Sigmoid colon (tissue), 7 donors: ENCODE measurements around the gene TUBA3E. TPM values are rescaled to one million over a fixed set of nuclear protein-coding genes. Genes with fewer than 3 reads are reported as not detected.
"Not testable (repeated sequence)": the region's sequence is repeated elsewhere in the genome, so short reads cannot be mapped to it uniquely, and the experiment has no call there.

ENCODE experiments used
- DNase-seq: peaks from one replicate; pipeline ENCODE4 v3.0.0-alpha.2; 2019
- H3K27ac ChIP-seq, 4 donors: fragments of 200-600 bp; sonication (generic); one replicate each; pipeline ENCODE4 v1.5.1; 2016 to 2019; ENCODE audit warnings: mild to moderate bottlenecking in 1 of 4
- H3K27me3 ChIP-seq, 3 donors: fragments of 200-600 bp; sonication (generic); one replicate each; pipeline ENCODE4 v1.5.1; 2019; ENCODE audit warnings: mild to moderate bottlenecking in 1 of 3
- H3K36me3 ChIP-seq, 4 donors: fragments of 200-600 bp; sonication (generic); one replicate each; pipeline ENCODE4 v1.5.1; 2016 to 2019
- H3K4me1 ChIP-seq, 4 donors: fragments of 200-600 bp; sonication (generic); one replicate each; pipeline ENCODE4 v1.5.1; 2017 to 2019
- H3K4me3 ChIP-seq, 4 donors: fragments of 200-600 bp; sonication (generic); one replicate each; pipeline ENCODE4 v1.5.1; 2017 to 2019; ENCODE audit warnings: mild to moderate bottlenecking in 2 of 4, moderate library complexity in 1 of 4
- H3K9me3 ChIP-seq, 4 donors: fragments of 200-600 bp in 3 of 4; sonication (generic) in 3 of 4; one replicate each; pipeline versions ENCODE4 v1.5.1 to v1.6.1; 2013 to 2019
- CTCF ChIP-seq, 4 experiments: fragments of 450-650 bp in 3 of 4; fragments of 200-600 bp in 1 of 4; IDR thresholded peaks; one replicate each; pipeline ENCODE4 v1.5.1; 2016 to 2019; ENCODE audit warnings: antibody characterized with exemption in 4 of 4, mild to moderate bottlenecking in 3 of 4, moderate library complexity in 2 of 4
- EP300 ChIP-seq, 4 donors: sonication (generic); formaldehyde crosslinking; IDR thresholded peaks; one replicate each; pipeline ENCODE4 v1.6.1; 2017; ENCODE audit warnings: antibody characterized with exemption in 4 of 4
- POLR2A ChIP-seq, 2 donors: fragments of 450-650 bp; IDR thresholded peaks; one replicate each; pipeline ENCODE4 v1.6.1; 2016; ENCODE audit warnings: antibody characterized with exemption in 2 of 2, mild to moderate bottlenecking in 2 of 2, moderate library complexity in 2 of 2
- POLR2AphosphoS5 ChIP-seq, 4 donors: sonication (generic); formaldehyde crosslinking; IDR thresholded peaks; one replicate each; pipeline ENCODE4 v1.6.1; 2017; ENCODE audit warnings: antibody characterized with exemption in 4 of 4
- WGBS, 2 donors: extraction: QIAGEN DNeasy Blood & Tissue Kit; methylation state at CpG; one replicate each; pipeline ENCODE4 v1.1.7; 2013; 5-methylcytosine and 5-hydroxymethylcytosine counted together
- intact Hi-C: fragments of 100-400 bp; cut with DNase I; formaldehyde crosslinking; loops from one replicate; pipeline ENCODE4 v1.15.1; 2023
- polyA plus RNA-seq, 3 donors: library from polyadenylated mRNA; stranded (reverse); fragments of 200-250 nt; gene quantifications; one replicate each; pipeline ENCODE4 v1.2.3, GENCODE V29; 2013
- total RNA-seq, 4 donors: library from RNA; depleted of rRNA; stranded (reverse); fragments of >200 nt; gene quantifications; one replicate each; pipeline ENCODE4 v1.1.0, GENCODE V29; 2016
- donor health status: healthy with polysubstance abuse.
- donor health status: Bipolar disorder and iron deficiency.
- donor health status: healthy.

Gene TUBA3E
- total and polyA plus RNA-seq, 7 donors: 0.09 TPM; not detected in 6

GRCh38 chr2:130165293-130166016 lies 32.8 kb downstream of the TUBA3E start:
- H3K4me3 ChIP-seq: no peak overlapping the region
- H3K27ac ChIP-seq: no peak overlapping the region
- WGBS, 2 donors: 96 to 97% methylated on average over 8 of the region's 8 CpGs
- no peaks in the 10 kb centered on the region for H3K27me3 ChIP-seq
- TF ChIP-seq POLR2A (IDR thresholded peaks at IDR 0.05) (no peak), EP300 (IDR thresholded peaks at IDR 0.05) (no peak), CTCF (IDR thresholded peaks at IDR 0.05) (no peak), POLR2AphosphoS5 (IDR thresholded peaks at IDR 0.05) (no peak)
- DNase-seq: no peak
- peaks cover 0 to 83% (median 35%) of the 10 kb centered on the region in 4 donors for H3K36me3 ChIP-seq
- H3K9me3 ChIP-seq: no peaks in the 10 kb centered on the region
- H3K4me1 ChIP-seq: no peaks in the 10 kb centered on the region
- intact Hi-C loops: no loop called here

GRCh38 chr2:130162968-130163367 lies 35.3 kb downstream of the TUBA3E start:
- H3K36me3 ChIP-seq: peaks cover 0 to 81% (median 33%) of the 10 kb centered on the region in 4 donors
- intact Hi-C loops: no loop called here
- H3K4me1 ChIP-seq: no peaks in the 10 kb centered on the region
- no peak overlapping the region for H3K4me3 ChIP-seq
- DNase-seq: no peak
- no peak for TF ChIP-seq POLR2AphosphoS5 (IDR thresholded peaks at IDR 0.05)
- no peak for TF ChIP-seq POLR2A (IDR thresholded peaks at IDR 0.05)
- TF ChIP-seq CTCF (IDR thresholded peaks at IDR 0.05): no peak
- TF ChIP-seq EP300 (IDR thresholded peaks at IDR 0.05): no peak
- no peaks in the 10 kb centered on the region for H3K9me3 ChIP-seq
- 95% methylated on average over 9 of the region's 9 CpGs for WGBS, 2 donors
- no peaks in the 10 kb centered on the region for H3K27me3 ChIP-seq
- H3K27ac ChIP-seq: no peak overlapping the region

- H3K4me1 ChIP-seq, DNase-seq, H3K4me3 ChIP-seq, H3K27me3 ChIP-seq, H3K9me3 ChIP-seq, intact Hi-C loops, H3K27ac ChIP-seq: not testable (repeated sequence)
- H3K36me3 ChIP-seq: peaks cover 0 to 76% (median 30%) of the 10 kb centered on the region in 4 donors
- 95% methylated on average over 7 of the region's 7 CpGs for WGBS, 2 donors
Measured at GRCh38 chr2:130162486-130162885, 35.8 kb downstream of the TUBA3E start.

GRCh38 chr2:130160838-130161705 lies 37.2 kb downstream of the TUBA3E start:
- DNase-seq, H3K4me1 ChIP-seq, H3K9me3 ChIP-seq, H3K4me3 ChIP-seq, intact Hi-C loops, H3K27me3 ChIP-seq, H3K27ac ChIP-seq: not testable (repeated sequence)
- H3K36me3 ChIP-seq: peaks cover 0 to 62% (median 19%) of the 10 kb centered on the region in 4 donors
- 84 to 87% methylated on average over 25 of the region's 25 CpGs for WGBS, 2 donors

GRCh38 chr2:130160131-130160530 lies 38.1 kb downstream of the TUBA3E start:
- Histone ChIP-seq H3K36me3 (peaks cover 0 to 53% (median 15%) of the 10 kb centered on the region in 4 donors), H3K4me3 (no peak overlapping the region), H3K27me3 (no peaks in the 10 kb centered on the region), H3K9me3 (no peaks in the 10 kb centered on the region), H3K4me1 (no peaks in the 10 kb centered on the region), H3K27ac (no peak overlapping the region)
- 94 to 97% methylated on average over 6 of the region's 6 CpGs for WGBS, 2 donors
- DNase-seq: no peak
- TF ChIP-seq CTCF (IDR thresholded peaks at IDR 0.05) (no peak), EP300 (IDR thresholded peaks at IDR 0.05) (no peak), POLR2AphosphoS5 (IDR thresholded peaks at IDR 0.05) (no peak), POLR2A (IDR thresholded peaks at IDR 0.05) (no peak)
- intact Hi-C loops: no loop called here

GRCh38 chr2:130159376-130159775 lies 38.9 kb downstream of the TUBA3E start:
- H3K27ac ChIP-seq, intact Hi-C loops, H3K4me3 ChIP-seq, H3K9me3 ChIP-seq, H3K4me1 ChIP-seq, H3K27me3 ChIP-seq, DNase-seq: not testable (repeated sequence)
- WGBS, 2 donors: 93 to 95% methylated on average over 4 of the region's 4 CpGs
- H3K36me3 ChIP-seq: peaks cover 0 to 53% (median 15%) of the 10 kb centered on the region in 4 donors
